ENCODE data around the gene TOMM70. TPM values are rescaled to one million over a fixed set of nuclear protein-coding genes. Genes with fewer than 3 reads are reported as not detected.
"Not testable (repeated sequence)": the region's sequence is repeated elsewhere in the genome, so short reads cannot be mapped to it uniquely, and the experiment has no call there.

Gene TOMM70
- total and polyA plus RNA-seq, 3 donors from 2014 or later = 32.9 to 43.3 (median 35.4) TPM

DNA sequence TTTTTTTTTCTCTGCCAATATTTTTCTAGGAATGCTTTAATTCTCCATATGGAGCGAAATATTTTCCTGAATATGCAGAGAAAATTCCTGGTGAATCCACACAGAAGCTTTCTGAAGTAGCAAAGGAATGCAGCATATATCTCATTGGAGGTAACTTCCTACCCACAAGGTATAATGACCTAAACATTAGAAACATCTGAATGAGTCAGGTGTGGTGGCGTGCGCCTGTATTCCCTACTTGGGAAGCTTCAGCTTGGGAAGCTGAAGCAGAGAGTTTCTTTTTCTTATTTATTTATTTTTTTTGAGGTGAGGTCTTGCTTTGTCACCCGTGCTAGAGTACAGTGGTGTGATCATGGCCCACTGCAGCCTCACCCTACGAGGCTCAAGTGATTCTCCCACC is 61.1 kb downstream of the TOMM70 start:
- WGBS, 2 donors = 90 to 97% methylated on average over 5 of the region's 5 CpGs
- no peak overlapping the region for H3K4me3 ChIP-seq
- no peak overlapping the region for H3K27ac ChIP-seq
- intact Hi-C loops (cut with DNase I; ENCODE audit: low total_unique reads) = no loop called here
- H3K9me3 ChIP-seq = no peaks in the 10 kb centered on the region
- no peaks in the 10 kb centered on the region for H3K36me3 ChIP-seq (ENCODE audit: low read depth, missing control alignments)
- no peaks in the 10 kb centered on the region for H3K27me3 ChIP-seq
- TF ChIP-seq, protein P1, sequence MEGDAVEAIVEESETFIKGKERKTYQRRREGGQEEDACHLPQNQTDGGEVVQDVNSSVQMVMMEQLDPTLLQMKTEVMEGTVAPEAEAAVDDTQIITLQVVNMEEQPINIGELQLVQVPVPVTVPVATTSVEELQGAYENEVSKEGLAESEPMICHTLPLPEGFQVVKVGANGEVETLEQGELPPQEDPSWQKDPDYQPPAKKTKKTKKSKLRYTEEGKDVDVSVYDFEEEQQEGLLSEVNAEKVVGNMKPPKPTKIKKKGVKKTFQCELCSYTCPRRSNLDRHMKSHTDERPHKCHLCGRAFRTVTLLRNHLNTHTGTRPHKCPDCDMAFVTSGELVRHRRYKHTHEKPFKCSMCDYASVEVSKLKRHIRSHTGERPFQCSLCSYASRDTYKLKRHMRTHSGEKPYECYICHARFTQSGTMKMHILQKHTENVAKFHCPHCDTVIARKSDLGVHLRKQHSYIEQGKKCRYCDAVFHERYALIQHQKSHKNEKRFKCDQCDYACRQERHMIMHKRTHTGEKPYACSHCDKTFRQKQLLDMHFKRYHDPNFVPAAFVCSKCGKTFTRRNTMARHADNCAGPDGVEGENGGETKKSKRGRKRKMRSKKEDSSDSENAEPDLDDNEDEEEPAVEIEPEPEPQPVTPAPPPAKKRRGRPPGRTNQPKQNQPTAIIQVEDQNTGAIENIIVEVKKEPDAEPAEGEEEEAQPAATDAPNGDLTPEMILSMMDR (IDR thresholded peaks at IDR 0.05) = no peak
- TF ChIP-seq POLR2A (IDR thresholded peaks at IDR 0.05) = no peak
- peaks cover 8% of the 10 kb centered on the region for H3K4me1 ChIP-seq
- no peak for DNase-seq

DNA sequence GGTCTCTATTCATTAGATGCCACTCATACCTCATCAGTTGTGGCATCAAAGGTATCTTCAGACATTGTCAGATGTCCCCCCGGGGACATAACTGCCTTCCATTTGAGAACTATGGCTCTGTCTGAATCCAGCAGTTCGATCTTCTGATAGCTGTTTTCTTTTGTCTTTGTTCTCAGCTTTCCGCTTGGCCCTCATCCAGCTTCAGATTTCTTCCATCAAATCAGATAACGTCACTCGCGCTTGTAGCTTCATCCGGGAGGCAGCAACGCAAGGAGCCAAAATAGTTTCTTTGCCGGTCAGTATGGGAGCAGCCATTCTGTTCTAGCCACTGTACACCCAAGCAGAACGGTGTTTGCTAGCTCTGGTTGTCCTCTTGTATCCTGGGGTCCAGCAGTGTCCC is 62.0 kb downstream of the TOMM70 start:
- WGBS, 2 donors = 92 to 93% methylated on average over 9 to 10 of the region's 10 CpGs

DNA sequence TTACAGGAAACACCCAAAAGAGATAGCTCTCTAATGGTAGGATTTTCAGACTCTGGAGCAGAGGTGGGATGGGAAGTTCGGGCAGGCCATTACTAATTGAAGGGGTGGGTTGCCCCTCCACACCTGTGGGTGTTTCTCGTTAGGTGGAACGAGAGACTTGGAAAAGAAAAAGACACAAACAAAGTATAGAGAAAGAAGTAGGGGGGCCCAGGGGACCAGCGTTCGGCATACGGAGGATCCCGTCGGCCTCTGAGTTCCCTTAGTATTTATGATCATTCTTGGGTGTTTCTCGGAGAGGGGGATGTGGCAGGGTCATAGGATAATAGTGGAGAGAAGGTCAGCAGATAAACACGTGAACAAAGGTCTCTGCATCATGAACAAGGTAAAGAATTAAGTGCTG is 64.7 kb downstream of the TOMM70 start:
- 62 to 80% methylated on average over 10 of the region's 10 CpGs for WGBS, 2 donors
- H3K36me3 ChIP-seq (ENCODE audit: low read depth, missing control alignments); intact Hi-C loops (cut with DNase I; ENCODE audit: low total_unique reads); H3K27ac ChIP-seq; H3K4me3 ChIP-seq; H3K9me3 ChIP-seq; DNase-seq; H3K27me3 ChIP-seq; H3K4me1 ChIP-seq: not testable (repeated sequence)

More for the DNA sequence above, 62.0 kb downstream of the TOMM70 start:
- H3K36me3 ChIP-seq (ENCODE audit: low read depth, missing control alignments) = no peaks in the 10 kb centered on the region
- no peaks in the 10 kb centered on the region for H3K27me3 ChIP-seq
- H3K9me3 ChIP-seq = no peaks in the 10 kb centered on the region
- peaks cover 8% of the 10 kb centered on the region for H3K4me1 ChIP-seq
- H3K27ac ChIP-seq = no peak overlapping the region
- no peak overlapping the region for H3K4me3 ChIP-seq
- intact Hi-C loops (cut with DNase I; ENCODE audit: low total_unique reads) = no loop called here
- TF ChIP-seq POLR2A (IDR thresholded peaks at IDR 0.05) = no peak
- no peak for DNase-seq

DNA sequence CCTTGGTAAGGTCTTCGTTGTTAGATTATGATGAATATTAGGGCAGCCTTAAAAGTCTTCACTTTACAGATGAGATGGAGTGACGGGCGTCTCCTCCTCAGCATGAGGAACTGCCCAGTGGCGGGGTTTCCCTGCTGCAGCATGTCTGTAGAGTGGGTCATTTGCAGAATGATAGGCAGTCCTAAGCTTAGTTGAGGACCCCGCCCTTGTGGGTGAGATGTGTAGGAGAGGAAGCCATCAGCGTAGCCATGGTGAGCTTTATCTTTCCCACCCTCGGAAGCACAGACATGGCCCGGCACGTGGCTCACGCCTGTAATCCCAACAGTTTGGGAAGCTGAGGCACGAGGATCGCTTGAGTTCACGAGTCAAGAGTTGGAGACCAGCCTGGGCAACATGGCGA is 65.5 kb downstream of the TOMM70 start:
- no peaks in the 10 kb centered on the region for H3K9me3 ChIP-seq
- DNase-seq = peak; percentile 22
- H3K4me1 ChIP-seq = peaks cover 8% of the 10 kb centered on the region
- WGBS, 2 donors = 51 to 62% methylated on average over 12 to 14 of the region's 14 CpGs
- peak overlapping the region; percentile 63 to 78 for H3K4me3 ChIP-seq
- peak overlapping the region; percentile 51 to 88 for H3K27ac ChIP-seq
- H3K27me3 ChIP-seq = no peaks in the 10 kb centered on the region
- H3K36me3 ChIP-seq (ENCODE audit: low read depth, missing control alignments) = no peaks in the 10 kb centered on the region
- TF ChIP-seq POLR2A (IDR thresholded peaks at IDR 0.05) = no peak
- TF ChIP-seq, protein P1 (IDR thresholded peaks at IDR 0.05) = no peak
- intact Hi-C loops (cut with DNase I; ENCODE audit: low total_unique reads) = no loop called here

DNA sequence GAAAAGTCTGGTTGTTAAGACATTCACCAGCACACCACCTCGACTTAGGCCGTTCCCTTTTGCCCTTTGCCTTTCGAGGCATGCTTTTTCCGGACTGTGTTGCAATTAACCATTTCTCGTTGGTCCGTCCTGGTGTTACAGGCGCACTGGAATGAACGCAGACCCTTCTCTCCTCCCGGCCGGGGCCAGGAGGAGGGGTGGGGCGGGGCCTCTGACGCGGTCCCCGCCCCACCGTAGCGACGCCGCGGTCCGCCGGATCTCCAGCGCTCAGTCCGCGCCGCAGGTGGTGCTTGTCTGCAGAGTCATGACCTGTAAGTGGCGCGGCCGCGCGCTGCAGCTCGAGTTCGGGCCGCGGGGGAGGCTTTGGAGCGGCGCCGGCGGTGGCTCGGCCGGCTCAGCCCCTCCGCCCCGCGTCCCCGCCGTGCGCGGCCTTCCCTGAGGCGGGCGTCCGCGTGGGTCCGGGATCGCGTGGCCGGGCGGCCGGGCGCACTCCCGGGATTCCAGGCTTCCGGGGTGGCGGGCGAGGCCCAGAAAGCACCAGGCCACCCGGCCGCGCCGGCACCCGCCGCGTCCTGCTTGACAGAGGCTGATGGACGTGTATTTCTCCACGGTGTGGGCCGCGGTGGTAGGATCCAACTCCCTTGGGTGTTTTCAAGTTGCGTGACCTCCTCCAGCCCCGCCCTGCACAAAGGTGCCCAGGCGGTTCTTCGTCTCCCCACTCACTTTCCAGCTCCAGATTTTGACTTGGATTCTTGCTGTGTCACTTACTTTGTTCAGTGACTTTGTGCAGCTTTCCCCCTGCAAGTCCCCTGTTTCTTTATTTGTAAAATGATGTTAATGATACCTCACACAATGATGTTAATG is 66.2 kb downstream of the TOMM70 start, which contains the start of gene NIT2:
Gene NIT2 (plus strand): TSS at position 270 of the 864 bp plus-strand sequence. CDS start 35 bp downstream, at position 305.
- H3K4me3 ChIP-seq = peak within 1 kb of the TSS; percentile 63 to 78
- H3K4me1 ChIP-seq = peaks cover 8% of the 10 kb centered on the region
- peak within 1 kb of the TSS; percentile 51 to 88 for H3K27ac ChIP-seq
- H3K9me3 ChIP-seq = no peaks in the 10 kb centered on the region
- peak; percentile 92 for DNase-seq
- intact Hi-C loops (cut with DNase I; ENCODE audit: low total_unique reads) = no loop called here
- H3K27me3 ChIP-seq = no peaks in the 10 kb centered on the region
- TF ChIP-seq, protein P1 (IDR thresholded peaks at IDR 0.05) = no peak
- no peak for TF ChIP-seq POLR2A (IDR thresholded peaks at IDR 0.05)
- 0% methylated on average over 11 to 61 of the region's 77 CpGs for WGBS, 2 donors
- H3K36me3 ChIP-seq (ENCODE audit: low read depth, missing control alignments) = no peaks in the 10 kb centered on the region
